SK-N-SH (cell line): Measurements from ENCODE around the gene CHST15. TPM values are rescaled to one million over a fixed set of nuclear protein-coding genes. Genes with fewer than 3 reads are reported as not detected.

Experiments
- CTCF ChIA-PET: fragments of 300-600, 350-600 bp; formaldehyde crosslinking; extraction: SDS; loops from one replicate; lab custom pipeline; 2021; lab: Yijun Ruan, JAX
- POLR2A ChIA-PET: fragments of 350-600 bp; sonication (Branson Sonifier 250); formaldehyde crosslinking; extraction: SDS; loops from one replicate; lab custom pipeline; 2020; ENCODE audit warnings: antibody characterized with exemption, inconsistent platforms; lab: Yijun Ruan, JAX
- DNase-seq: peaks from one replicate; pipeline ENCODE4 v3.0.0; 2012
- H2AFZ ChIP-seq: fragments of 200-600 bp; sonication (generic); 2 replicates; pipeline ENCODE4 v1.8.1; 2016; ENCODE audit warnings: antibody characterized with exemption, mild to moderate bottlenecking, low read depth
- H3F3A ChIP-seq: fragments of 200-600 bp; sonication (generic); replicated peaks from 2 replicates; pipeline ENCODE3; 2016; ENCODE audit warnings: antibody characterized with exemption, mild to moderate bottlenecking; ENCODE audit not compliant: insufficient read depth
- H3K27ac ChIP-seq, 2 experiments: fragments of 200-500 bp in 1 of 2; fragments of 200-600 bp in 1 of 2; sonication (Bioruptor generic) in 1 of 2; sonication (generic), shearing (Covaris generic) in 1 of 2; 2 replicates each; pipeline versions ENCODE4 v1.5.1 to v1.6.1; 2014 to 2016; ENCODE audit warnings: low read depth in 2 of 2, inconsistent platforms in 1 of 2, low read length in 1 of 2, mild to moderate bottlenecking in 1 of 2, mixed read lengths in 1 of 2
- H3K27me3 ChIP-seq: fragments of 200-600 bp; sonication (generic), shearing (Covaris generic); 2 replicates; pipeline ENCODE4 v1.6.1; 2016; ENCODE audit warnings: mixed run types; ENCODE audit not compliant: insufficient read depth
- H3K36me3 ChIP-seq, 2 experiments: fragments of 200-500 bp in 1 of 2; fragments of 200-600 bp in 1 of 2; sonication (Bioruptor generic) in 1 of 2; sonication (generic) in 1 of 2; replicated peaks in 1 of 2; 2 replicates each; pipeline versions ENCODE3 to v1.5.1; 2014 to 2016; ENCODE audit warnings: low read length in 1 of 2, mild to moderate bottlenecking in 1 of 2; ENCODE audit not compliant: insufficient read depth in 2 of 2, control insufficient read depth in 1 of 2
- H3K4me1 ChIP-seq, 2 experiments: fragments of 200-500 bp in 1 of 2; fragments of 200-600 bp in 1 of 2; sonication (Bioruptor generic) in 1 of 2; sonication (generic), shearing (Covaris generic) in 1 of 2; 2 replicates each; pipeline versions ENCODE4 v1.5.1 to v1.6.1; 2014 to 2016; ENCODE audit warnings: low read depth in 1 of 2, low read length in 1 of 2, mixed run types in 1 of 2; ENCODE audit not compliant: insufficient read depth in 2 of 2, control insufficient read depth in 1 of 2
- H3K4me2 ChIP-seq: fragments of 200-600 bp; sonication (generic), shearing (Covaris generic); 2 replicates; pipeline ENCODE4 v1.6.1; 2017; ENCODE audit warnings: mixed run types
- H3K4me3 ChIP-seq, 2 experiments: fragments of 200-500 bp in 1 of 2; fragments of 200-600 bp in 1 of 2; sonication (Bioruptor generic) in 1 of 2; sonication (generic), shearing (Covaris generic) in 1 of 2; 2 replicates each; pipeline versions ENCODE4 v1.5.1 to v1.8.1; 2014 to 2016; ENCODE audit warnings: low read depth in 2 of 2, inconsistent platforms in 1 of 2, low read length in 1 of 2, mild to moderate bottlenecking in 1 of 2, mixed read lengths in 1 of 2, moderate library complexity in 1 of 2
- H3K79me2 ChIP-seq: fragments of 200-600 bp; sonication (generic); 2 replicates; pipeline ENCODE4 v1.8.1; 2017; ENCODE audit warnings: mild to moderate bottlenecking; ENCODE audit not compliant: insufficient read depth
- H3K9ac ChIP-seq: fragments of 200-600 bp; sonication (generic); 2 replicates; pipeline ENCODE4 v1.6.1; 2017; ENCODE audit warnings: mixed run types
- H3K9me2 ChIP-seq: fragments of 200-600 bp; sonication (generic); 2 replicates; pipeline ENCODE4 v1.6.1; 2017; ENCODE audit warnings: mixed run types
- H3K9me3 ChIP-seq: fragments of 200-600 bp; sonication (generic); 2 replicates; pipeline ENCODE4 v1.6.1; 2017; ENCODE audit warnings: mixed run types, mild to moderate bottlenecking, moderate library complexity
- H4K20me1 ChIP-seq: fragments of 200-600 bp; sonication (generic); 2 replicates; pipeline ENCODE4 v1.6.1; 2017; ENCODE audit warnings: mild to moderate bottlenecking, mixed run types; ENCODE audit not compliant: insufficient read depth
- CTCF ChIP-seq: fragments of 200-600 bp; sonication (generic); IDR thresholded peaks from 2 replicates; pipeline ENCODE4 v1.6.1; 2017; ENCODE audit warnings: antibody characterized with exemption, mild to moderate bottlenecking, moderate library complexity
- ELF1 ChIP-seq: IDR thresholded peaks from 2 replicates; pipeline ENCODE4 v1.4.0; 2012
- EP300 ChIP-seq, 2 experiments: IDR thresholded peaks; 2 replicates each; pipeline versions ENCODE4 v1.4.0 to v1.6.1; 2012; ENCODE audit warnings: borderline replicate concordance in 1 of 2, low read depth in 1 of 2, low read length in 1 of 2
- FOXM1 ChIP-seq: IDR thresholded peaks from 2 replicates; pipeline ENCODE4 v1.4.0; 2012; ENCODE audit warnings: low read depth, mild to moderate bottlenecking
- GABPA ChIP-seq: IDR thresholded peaks from 2 replicates; pipeline ENCODE4 v1.4.0; 2012; ENCODE audit warnings: low read depth, mild to moderate bottlenecking
- IRF3 ChIP-seq: fragments of 150-350 bp; IDR thresholded peaks from 2 replicates; pipeline ENCODE4 v1.6.1; 2016; ENCODE audit warnings: mild to moderate bottlenecking, low read depth, low read length
- MAX ChIP-seq: IDR thresholded peaks from 2 replicates; pipeline ENCODE4 v1.4.0; 2012; ENCODE audit warnings: low read depth
- NFIC ChIP-seq: IDR thresholded peaks from 2 replicates; pipeline ENCODE4 v1.4.0; 2012; ENCODE audit warnings: borderline replicate concordance
- NRF1 ChIP-seq: IDR thresholded peaks from 2 replicates; pipeline ENCODE4 v1.6.1; 2012; ENCODE audit warnings: low read depth, mild to moderate bottlenecking, low read length
- RAD21 ChIP-seq: IDR thresholded peaks from 2 replicates; pipeline ENCODE4 v1.6.1; 2012; ENCODE audit warnings: mild to moderate bottlenecking, low read length
- REST ChIP-seq: IDR thresholded peaks from 2 replicates; pipeline ENCODE4 v1.6.1; 2012; ENCODE audit warnings: mild to moderate bottlenecking, low read depth, low read length, moderate library complexity
- RXRA ChIP-seq: IDR thresholded peaks from 2 replicates; pipeline ENCODE4 v1.4.0; 2012; ENCODE audit warnings: low read depth, mild to moderate bottlenecking, borderline replicate concordance
- SIN3A ChIP-seq: IDR thresholded peaks from 2 replicates; pipeline ENCODE4 v1.6.1; 2012; ENCODE audit warnings: low read depth, mild to moderate bottlenecking, low read length, moderate library complexity, borderline replicate concordance
- TAF1 ChIP-seq: IDR thresholded peaks from 2 replicates; pipeline ENCODE4 v1.6.1; 2012; ENCODE audit warnings: low read depth, mild to moderate bottlenecking, low read length, moderate library complexity, borderline replicate concordance
- TCF12 ChIP-seq: IDR thresholded peaks from 2 replicates; pipeline ENCODE4 v1.4.0; 2012
- TEAD4 ChIP-seq: IDR thresholded peaks from 2 replicates; pipeline ENCODE4 v1.4.0; 2012; ENCODE audit warnings: mild to moderate bottlenecking, borderline replicate concordance; ENCODE audit not compliant: insufficient read depth
- WGBS: methylation state at CpG from one replicate; pipeline ENCODE4 v1.1.6; 2017; ENCODE audit warnings: low lambda C conversion rate; 5-methylcytosine and 5-hydroxymethylcytosine counted together
- polyA plus RNA-seq, 3 experiments: library from polyadenylated mRNA; depleted of rRNA; stranded (reverse); fragments of >200 nt; gene quantifications; 2 replicates each; pipeline ENCODE4 v1.2.3, GENCODE V29; 2012
- TF ChIP-seq, protein P1 (sequence below): IDR thresholded peaks from 2 replicates; pipeline ENCODE4; 2012
- TF ChIP-seq, protein P2 (sequence below): fragments of 150-350 bp; IDR thresholded peaks from 2 replicates; pipeline ENCODE4 v1.6.1; 2017; ENCODE audit warnings: antibody characterized with exemption, low read length, low read depth, borderline replicate concordance

CHST15 gene
- polyA plus RNA-seq, 1 of the 3 experiments (the other 2 are of a cell fraction), result 0.02 TPM

DNA sequence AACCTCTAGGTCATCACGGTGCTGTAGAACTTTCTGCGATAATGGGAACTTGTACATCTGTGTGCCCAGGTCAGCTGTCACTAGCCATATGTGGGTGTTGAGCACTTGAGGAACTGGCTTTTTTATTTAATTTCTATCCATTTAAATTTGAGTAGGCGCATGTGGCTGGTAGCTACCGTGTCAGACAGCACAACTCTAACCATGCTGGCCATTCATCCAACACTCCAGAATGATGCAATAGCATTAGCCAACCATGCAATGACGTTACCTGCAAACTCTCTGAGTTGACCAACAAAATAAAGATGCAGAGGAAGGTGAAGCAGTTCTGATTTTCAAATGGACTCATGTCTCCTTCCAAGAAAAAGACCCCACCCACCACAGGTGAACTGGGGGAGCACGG lies 24.4 kb upstream of the CHST15 start:
- H3F3A ChIP-seq, result no peaks in the 10 kb centered on the region
- TF ChIP-seq RXRA, result no peak
- no peak for TF ChIP-seq NRF1
- TF ChIP-seq CTCF, result no peak
- TF ChIP-seq TCF12, result no peak
- TF ChIP-seq REST, result no peak
- TF ChIP-seq, protein P1, sequence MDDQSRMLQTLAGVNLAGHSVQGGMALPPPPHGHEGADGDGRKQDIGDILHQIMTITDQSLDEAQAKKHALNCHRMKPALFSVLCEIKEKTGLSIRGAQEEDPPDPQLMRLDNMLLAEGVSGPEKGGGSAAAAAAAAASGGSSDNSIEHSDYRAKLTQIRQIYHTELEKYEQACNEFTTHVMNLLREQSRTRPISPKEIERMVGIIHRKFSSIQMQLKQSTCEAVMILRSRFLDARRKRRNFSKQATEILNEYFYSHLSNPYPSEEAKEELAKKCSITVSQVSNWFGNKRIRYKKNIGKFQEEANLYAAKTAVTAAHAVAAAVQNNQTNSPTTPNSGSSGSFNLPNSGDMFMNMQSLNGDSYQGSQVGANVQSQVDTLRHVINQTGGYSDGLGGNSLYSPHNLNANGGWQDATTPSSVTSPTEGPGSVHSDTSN, result no peak
- no peak for TF ChIP-seq TAF1
- no peak for TF ChIP-seq GABPA
- TF ChIP-seq, protein P2, sequence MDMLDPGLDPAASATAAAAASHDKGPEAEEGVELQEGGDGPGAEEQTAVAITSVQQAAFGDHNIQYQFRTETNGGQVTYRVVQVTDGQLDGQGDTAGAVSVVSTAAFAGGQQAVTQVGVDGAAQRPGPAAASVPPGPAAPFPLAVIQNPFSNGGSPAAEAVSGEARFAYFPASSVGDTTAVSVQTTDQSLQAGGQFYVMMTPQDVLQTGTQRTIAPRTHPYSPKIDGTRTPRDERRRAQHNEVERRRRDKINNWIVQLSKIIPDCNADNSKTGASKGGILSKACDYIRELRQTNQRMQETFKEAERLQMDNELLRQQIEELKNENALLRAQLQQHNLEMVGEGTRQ, result no peak
- TF ChIP-seq FOXM1, result no peak
- no peak for TF ChIP-seq ELF1
- no peak for TF ChIP-seq RAD21
- no peak for TF ChIP-seq SIN3A
- no peak for TF ChIP-seq NFIC
- no peak for TF ChIP-seq TEAD4
- TF ChIP-seq IRF3, result no peak
- no peak for TF ChIP-seq MAX
- no peak for TF ChIP-seq EP300 (IDR thresholded peaks at IDR 0.05; ENCODE audit: borderline replicate concordance in 1 of 2, low read depth in 1 of 2, low read length in 1 of 2)
- H4K20me1 ChIP-seq, result no peaks in the 10 kb centered on the region
- H3K9me2 ChIP-seq, result no peaks in the 10 kb centered on the region
- no peaks in the 10 kb centered on the region for H3K27me3 ChIP-seq
- no peak overlapping the region for H3K27ac ChIP-seq
- no peak overlapping the region for H2AFZ ChIP-seq
- H3K9me3 ChIP-seq, result no peaks in the 10 kb centered on the region
- H3K4me1 ChIP-seq, result peaks cover 0 to 6% of the 10 kb centered on the region in 2 experiments; a peak in 1 of 4 replicates
- no peak overlapping the region for H3K4me3 ChIP-seq
- no peak overlapping the region for H3K4me2 ChIP-seq
- no peaks in the 10 kb centered on the region for H3K79me2 ChIP-seq
- no peak overlapping the region for H3K9ac ChIP-seq
- DNase-seq, result no peak
- POLR2A ChIA-PET, result no interaction called here
- 67% methylated on average over 6 of the region's 6 CpGs for WGBS
- no peaks in the 10 kb centered on the region for H3K36me3 ChIP-seq
- CTCF ChIA-PET, result interaction anchor here (1.3 to 3.4 kb wide), 3 partner anchors 9 to 123 kb away, joined by 3 to 11 read pairs (median 6); no protein-coding TSS in a partner anchor
